ENCODE measurements around the gene CDC42SE2.

DNA sequence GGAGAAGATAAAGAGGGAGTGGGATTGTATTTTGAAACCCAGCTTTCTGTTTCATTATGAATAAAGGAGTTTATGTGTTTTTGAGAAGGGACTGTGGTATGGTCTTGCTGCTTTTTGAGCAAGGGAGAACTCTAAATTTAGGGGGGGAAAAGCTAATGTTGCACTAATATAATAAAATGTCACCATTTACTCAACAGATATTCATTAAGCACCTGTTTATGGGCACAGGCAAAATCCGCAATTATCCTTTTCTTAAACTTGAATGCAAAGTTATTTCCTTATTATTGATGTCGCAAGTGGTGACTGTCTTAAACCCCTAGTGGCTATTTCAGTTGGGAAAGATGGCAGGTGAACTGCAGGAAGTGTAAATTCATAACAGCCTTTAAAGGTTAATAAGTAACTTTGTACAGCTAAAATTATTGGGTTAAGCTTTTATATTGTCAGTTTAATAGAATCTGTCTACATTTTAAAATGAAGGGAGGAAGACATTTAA lies 1.5 kb downstream of the CDC42SE2 start:
- TF ChIP-seq, protein P1, sequence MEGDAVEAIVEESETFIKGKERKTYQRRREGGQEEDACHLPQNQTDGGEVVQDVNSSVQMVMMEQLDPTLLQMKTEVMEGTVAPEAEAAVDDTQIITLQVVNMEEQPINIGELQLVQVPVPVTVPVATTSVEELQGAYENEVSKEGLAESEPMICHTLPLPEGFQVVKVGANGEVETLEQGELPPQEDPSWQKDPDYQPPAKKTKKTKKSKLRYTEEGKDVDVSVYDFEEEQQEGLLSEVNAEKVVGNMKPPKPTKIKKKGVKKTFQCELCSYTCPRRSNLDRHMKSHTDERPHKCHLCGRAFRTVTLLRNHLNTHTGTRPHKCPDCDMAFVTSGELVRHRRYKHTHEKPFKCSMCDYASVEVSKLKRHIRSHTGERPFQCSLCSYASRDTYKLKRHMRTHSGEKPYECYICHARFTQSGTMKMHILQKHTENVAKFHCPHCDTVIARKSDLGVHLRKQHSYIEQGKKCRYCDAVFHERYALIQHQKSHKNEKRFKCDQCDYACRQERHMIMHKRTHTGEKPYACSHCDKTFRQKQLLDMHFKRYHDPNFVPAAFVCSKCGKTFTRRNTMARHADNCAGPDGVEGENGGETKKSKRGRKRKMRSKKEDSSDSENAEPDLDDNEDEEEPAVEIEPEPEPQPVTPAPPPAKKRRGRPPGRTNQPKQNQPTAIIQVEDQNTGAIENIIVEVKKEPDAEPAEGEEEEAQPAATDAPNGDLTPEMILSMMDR (conservative IDR thresholded peaks at IDR 0.05; ENCODE audit: low read length): peak; percentile 46
- no peak for TF ChIP-seq EZH2phosphoT487 (IDR thresholded peaks at IDR 0.05; ENCODE audit: borderline replicate concordance)

Data from Loucy (cell line).